PC-9 (cell line): Measurements from ENCODE around the gene TMEM98. TPM values are rescaled to one million over a fixed set of nuclear protein-coding genes. Genes with fewer than 3 reads are reported as not detected.

Experiments
- BruUV-seq: library from RNA; stranded (reverse); fragments of 400-500 nt; replicated peaks from 2 replicates; lab custom pipeline; 2021; lab: Mats Ljungman, UMichigan
- CTCF ChIA-PET: fragments of 300-600 bp; sonication (Branson Sonifier 250); formaldehyde crosslinking; loops from one replicate; lab custom pipeline; 2022; ENCODE audit warnings: antibody characterized with exemption; lab: Charles Lee
- POLR2A ChIA-PET: fragments of 300-600 bp; sonication (Branson Sonifier 250); formaldehyde crosslinking; loops from one replicate; lab custom pipeline; 2022; ENCODE audit warnings: antibody characterized with exemption; ENCODE audit not compliant: unreplicated experiment; lab: Charles Lee
- DNase-seq, 2 experiments: peaks; one replicate each; pipeline versions ENCODE4 v3.0.0 to v3.0.0-alpha.2; 2015 to 2022; ENCODE audit warnings: mixed read lengths in 1 of 2
- H2AFZ ChIP-seq: fragments of 200-600 bp; sonication (generic); 2 replicates; pipeline ENCODE4 v1.8.1; 2017; ENCODE audit warnings: antibody characterized with exemption
- H3F3A ChIP-seq: fragments of 200-600 bp; sonication (generic); 2 replicates; pipeline ENCODE4 v1.8.1; 2017; ENCODE audit warnings: antibody characterized with exemption, mild to moderate bottlenecking, low read depth; ENCODE audit not compliant: insufficient read depth
- H3K27ac ChIP-seq: fragments of 200-600 bp; sonication (generic); 2 replicates; pipeline ENCODE4 v1.6.1; 2016; ENCODE audit warnings: mixed run types
- H3K27me3 ChIP-seq: fragments of 200-600 bp; sonication (generic); 2 replicates; pipeline ENCODE4 v1.6.1; 2016; ENCODE audit warnings: low read depth, mixed run types; ENCODE audit not compliant: insufficient read depth
- H3K36me3 ChIP-seq: fragments of 200-600 bp; sonication (generic); 2 replicates; pipeline ENCODE4 v1.6.1; 2016; ENCODE audit warnings: low read depth, mixed run types
- H3K4me1 ChIP-seq: fragments of 200-600 bp; sonication (generic); replicated peaks from 2 replicates; pipeline ENCODE4 v1.6.1; 2016; ENCODE audit warnings: mixed run types; ENCODE audit not compliant: insufficient read depth
- H3K4me2 ChIP-seq: fragments of 200-600 bp; sonication (generic); 2 replicates; pipeline ENCODE4 v1.6.1; 2017; ENCODE audit warnings: mixed run types
- H3K4me3 ChIP-seq: fragments of 200-600 bp; sonication (generic); 2 replicates; pipeline ENCODE4 v1.6.1; 2016; ENCODE audit warnings: mixed run types
- H3K79me2 ChIP-seq: fragments of 200-600 bp; sonication (generic); 2 replicates; pipeline ENCODE4 v1.6.1; 2017; ENCODE audit warnings: low read depth, mixed run types
- H3K9me2 ChIP-seq: fragments of 200-600 bp; sonication (generic); 2 replicates; pipeline ENCODE4 v1.8.1; 2017; ENCODE audit warnings: mild to moderate bottlenecking; ENCODE audit not compliant: insufficient read depth
- H3K9me3 ChIP-seq: fragments of 200-600 bp; sonication (generic); 2 replicates; pipeline ENCODE4 v1.8.1; 2016; ENCODE audit warnings: low read depth; ENCODE audit not compliant: insufficient read depth
- H4K20me1 ChIP-seq: fragments of 200-600 bp; sonication (generic); 2 replicates; pipeline ENCODE4 v1.8.1; 2017; ENCODE audit not compliant: insufficient read depth
- EZH2 ChIP-seq: fragments of 200-600 bp; sonication (generic); IDR thresholded peaks from 2 replicates; pipeline ENCODE4 v1.8.0; 2017; ENCODE audit warnings: antibody characterized with exemption, low read depth
- intact Hi-C: fragments of 100-400 bp; cut with micrococcal nuclease; formaldehyde crosslinking; loops from one replicate; pipeline ENCODE4 v1.10.0; 2022; ENCODE audit not compliant: unreplicated experiment
- total RNA-seq: library from RNA; stranded (reverse); gene quantifications from 2 replicates; pipeline ENCODE4 v1.2.3, GENCODE V29; 2021
- TF ChIP-seq, protein P1 (sequence below): fragments of 200-600 bp; sonication (generic); conservative IDR thresholded peaks from 2 replicates; pipeline ENCODE4 v1.6.1; 2017; ENCODE audit warnings: mixed run types, antibody characterized with exemption, mild to moderate bottlenecking, moderate library complexity

Gene TMEM98
- total RNA-seq, 1 experiment from 2014 or later = not detected

DNA sequence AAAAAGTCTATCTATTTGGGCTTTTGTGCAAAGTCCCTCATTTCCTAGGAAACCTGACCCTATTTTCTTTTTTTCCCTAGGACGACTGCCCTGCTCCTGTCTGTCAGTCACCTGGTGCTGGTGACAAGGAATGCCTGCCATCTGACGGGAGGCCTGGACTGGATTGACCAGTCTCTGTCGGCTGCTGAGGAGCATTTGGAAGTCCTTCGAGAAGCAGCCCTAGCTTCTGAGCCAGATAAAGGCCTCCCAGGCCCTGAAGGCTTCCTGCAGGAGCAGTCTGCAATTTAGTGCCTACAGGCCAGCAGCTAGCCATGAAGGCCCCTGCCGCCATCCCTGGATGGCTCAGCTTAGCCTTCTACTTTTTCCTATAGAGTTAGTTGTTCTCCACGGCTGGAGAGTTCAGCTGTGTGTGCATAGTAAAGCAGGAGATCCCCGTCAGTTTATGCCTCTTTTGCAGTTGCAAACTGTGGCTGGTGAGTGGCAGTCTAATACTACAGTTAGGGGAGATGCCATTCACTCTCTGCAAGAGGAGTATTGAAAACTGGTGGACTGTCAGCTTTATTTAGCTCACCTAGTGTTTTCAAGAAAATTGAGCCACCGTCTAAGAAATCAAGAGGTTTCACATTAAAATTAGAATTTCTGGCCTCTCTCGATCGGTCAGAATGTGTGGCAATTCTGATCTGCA is 12.9 kb downstream of the TMEM98 start:
- TF ChIP-seq EZH2 = no peak
- TF ChIP-seq, protein P1, sequence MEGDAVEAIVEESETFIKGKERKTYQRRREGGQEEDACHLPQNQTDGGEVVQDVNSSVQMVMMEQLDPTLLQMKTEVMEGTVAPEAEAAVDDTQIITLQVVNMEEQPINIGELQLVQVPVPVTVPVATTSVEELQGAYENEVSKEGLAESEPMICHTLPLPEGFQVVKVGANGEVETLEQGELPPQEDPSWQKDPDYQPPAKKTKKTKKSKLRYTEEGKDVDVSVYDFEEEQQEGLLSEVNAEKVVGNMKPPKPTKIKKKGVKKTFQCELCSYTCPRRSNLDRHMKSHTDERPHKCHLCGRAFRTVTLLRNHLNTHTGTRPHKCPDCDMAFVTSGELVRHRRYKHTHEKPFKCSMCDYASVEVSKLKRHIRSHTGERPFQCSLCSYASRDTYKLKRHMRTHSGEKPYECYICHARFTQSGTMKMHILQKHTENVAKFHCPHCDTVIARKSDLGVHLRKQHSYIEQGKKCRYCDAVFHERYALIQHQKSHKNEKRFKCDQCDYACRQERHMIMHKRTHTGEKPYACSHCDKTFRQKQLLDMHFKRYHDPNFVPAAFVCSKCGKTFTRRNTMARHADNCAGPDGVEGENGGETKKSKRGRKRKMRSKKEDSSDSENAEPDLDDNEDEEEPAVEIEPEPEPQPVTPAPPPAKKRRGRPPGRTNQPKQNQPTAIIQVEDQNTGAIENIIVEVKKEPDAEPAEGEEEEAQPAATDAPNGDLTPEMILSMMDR = no peak
- Histone ChIP-seq H3K9me3 (no peaks in the 10 kb centered on the region), H3K4me1 (no peaks in the 10 kb centered on the region), H3K4me2 (no peak overlapping the region), H2AFZ (no peak overlapping the region), H3K4me3 (no peak overlapping the region), H3F3A (no peaks in the 10 kb centered on the region), H3K79me2 (no peaks in the 10 kb centered on the region), H3K27me3 (peaks cover 17% of the 10 kb centered on the region), H3K36me3 (no peaks in the 10 kb centered on the region), H3K9me2 (no peaks in the 10 kb centered on the region), H3K27ac (no peak overlapping the region), H4K20me1 (no peaks in the 10 kb centered on the region)
- intact Hi-C loops = no loop called here
- DNase-seq = no peak
- ChIA-PET CTCF (interaction anchor here (0.7 kb wide), 1 partner anchor 159 kb away, joined by 4 read pairs; no protein-coding TSS in a partner anchor), POLR2A (no interaction called here)
- BruUV-seq = no TSS peak

- no TSS peak for BruUV-seq
- POLR2A ChIA-PET = no interaction called here
- TF ChIP-seq EZH2 = no peak
- TF ChIP-seq, protein P1 = peak; percentile 58
- no peak overlapping the region for H3K4me2 ChIP-seq
- H3K4me3 ChIP-seq = no peak overlapping the region
- intact Hi-C loops = no loop called here
- H2AFZ ChIP-seq = no peak overlapping the region
- H4K20me1 ChIP-seq = no peaks in the 10 kb centered on the region
- no peak for DNase-seq
- no peaks in the 10 kb centered on the region for H3K36me3 ChIP-seq
- H3K27ac ChIP-seq = no peak overlapping the region
- no peaks in the 10 kb centered on the region for H3F3A ChIP-seq
- peaks cover 10% of the 10 kb centered on the region; the same call in 1 of the 2 replicates for H3K27me3 ChIP-seq
- no peaks in the 10 kb centered on the region for H3K4me1 ChIP-seq
- CTCF ChIA-PET = interaction anchor here (0.6 to 0.7 kb wide), 2 partner anchors 123 to 160 kb away, joined by 3 to 4 read pairs; no protein-coding TSS in a partner anchor
- no peaks in the 10 kb centered on the region for H3K79me2 ChIP-seq
- no peaks in the 10 kb centered on the region for H3K9me3 ChIP-seq
- H3K9me2 ChIP-seq = no peaks in the 10 kb centered on the region
Measured at GRCh38 chr17:32941419-32942032, 13.6 kb downstream of the TMEM98 start.

GRCh38 chr17:32943206-32943605 is 15.3 kb downstream of the TMEM98 start:
- Histone ChIP-seq H3K9me3 (no peaks in the 10 kb centered on the region), H3K4me3 (no peak overlapping the region), H3K9me2 (no peaks in the 10 kb centered on the region), H3F3A (no peaks in the 10 kb centered on the region), H3K36me3 (no peaks in the 10 kb centered on the region), H3K4me2 (no peak overlapping the region), H3K27me3 (peaks cover 2% of the 10 kb centered on the region; the same call in 1 of the 2 replicates), H3K27ac (no peak overlapping the region), H3K4me1 (no peaks in the 10 kb centered on the region), H2AFZ (no peak overlapping the region), H4K20me1 (no peaks in the 10 kb centered on the region), H3K79me2 (no peaks in the 10 kb centered on the region)
- TF ChIP-seq EZH2 = no peak
- TF ChIP-seq, protein P1 = no peak
- POLR2A ChIA-PET = no interaction called here
- CTCF ChIA-PET = no interaction called here
- no peak for DNase-seq
- BruUV-seq = no TSS peak
- intact Hi-C loops = no loop called here
